HG03097 (cell line): ENCODE measurements around the gene ASB8.

Experiments
- ATAC-seq: cut with Tn5 transposase; IDR thresholded peaks from one replicate; pipeline ENCODE4 v1.9.1; 2021; ENCODE audit not compliant: unreplicated experiment, low FRiP score

Gene ASB8

DNA sequence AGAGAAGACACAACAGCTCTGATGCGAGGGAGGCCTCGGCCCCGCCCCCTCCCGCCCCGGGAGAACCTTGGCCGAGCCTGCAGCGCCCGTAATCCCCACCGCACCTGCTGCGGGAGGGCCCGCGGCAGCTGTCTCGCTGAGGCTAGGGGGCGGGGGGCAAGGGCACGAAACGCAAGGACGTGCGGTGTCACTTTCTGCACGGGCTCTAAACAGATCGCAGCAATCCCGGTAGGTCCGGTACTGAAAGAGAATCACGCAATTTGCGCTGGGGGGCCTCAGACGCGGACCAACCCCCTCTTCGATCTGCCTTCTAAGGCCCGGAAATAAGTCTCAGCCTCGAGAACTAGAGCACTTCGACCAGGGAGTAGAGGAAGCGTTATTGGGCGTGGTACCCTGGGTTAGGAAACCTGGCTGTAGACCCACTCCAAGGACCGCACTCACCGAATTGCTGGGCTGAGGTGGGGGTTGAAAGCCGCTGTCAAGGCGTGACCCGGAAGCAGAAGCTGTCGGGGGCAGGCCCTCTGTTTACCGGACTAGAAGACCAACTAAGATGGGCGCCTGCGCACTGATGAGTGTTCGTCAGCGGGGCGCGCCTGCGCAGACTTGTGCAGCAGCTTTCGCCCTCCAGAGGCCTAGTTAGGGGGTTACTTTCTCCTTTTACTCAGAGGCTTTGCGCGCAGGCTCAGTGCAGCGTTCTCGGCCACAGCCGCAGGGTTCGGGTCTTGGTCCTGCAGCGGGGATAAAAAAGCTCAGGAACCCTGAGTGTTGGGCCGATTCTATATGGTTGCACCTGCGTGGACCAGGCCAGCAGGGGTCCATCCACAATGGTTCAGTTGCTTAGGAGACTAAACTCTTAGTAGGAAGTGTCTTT lies at the start of gene ASB8:
TSS of gene ASB8 (minus strand) at position 498 of the 871 bp plus-strand sequence. CDS start 4,019 bp downstream, outside the sequence.
- ATAC-seq: peak; percentile 82

DNA sequence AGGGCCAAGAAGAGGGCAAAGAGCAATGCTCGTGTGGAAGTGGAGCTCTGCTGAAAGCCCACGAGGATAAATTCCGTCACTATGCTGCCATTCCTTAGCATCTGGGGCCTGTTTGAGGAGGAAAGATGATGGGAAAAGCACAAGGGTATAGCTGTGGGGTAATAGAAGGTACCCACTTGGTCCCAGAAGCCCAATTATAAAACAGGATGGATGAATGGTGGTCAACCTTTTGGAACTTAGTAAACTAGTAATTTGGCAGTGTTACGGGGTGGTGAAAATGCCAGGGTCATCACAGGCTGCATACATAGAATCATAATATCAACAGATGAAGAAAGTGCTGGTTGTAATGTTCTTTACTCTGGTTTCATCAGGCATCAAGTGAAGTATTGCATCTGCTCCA lies 45.9 kb upstream of the ASB8 start, which contains the start of gene OR10AD1:
TSS of gene OR10AD1 (minus strand) at position 101 of the 400 bp plus-strand sequence. CDS start at position 101, 0 bp downstream.
- ATAC-seq: no peak

- no peak for ATAC-seq
Measured at GRCh38 chr12:48202766-48203165, 45.5 kb upstream of the ASB8 start.

DNA sequence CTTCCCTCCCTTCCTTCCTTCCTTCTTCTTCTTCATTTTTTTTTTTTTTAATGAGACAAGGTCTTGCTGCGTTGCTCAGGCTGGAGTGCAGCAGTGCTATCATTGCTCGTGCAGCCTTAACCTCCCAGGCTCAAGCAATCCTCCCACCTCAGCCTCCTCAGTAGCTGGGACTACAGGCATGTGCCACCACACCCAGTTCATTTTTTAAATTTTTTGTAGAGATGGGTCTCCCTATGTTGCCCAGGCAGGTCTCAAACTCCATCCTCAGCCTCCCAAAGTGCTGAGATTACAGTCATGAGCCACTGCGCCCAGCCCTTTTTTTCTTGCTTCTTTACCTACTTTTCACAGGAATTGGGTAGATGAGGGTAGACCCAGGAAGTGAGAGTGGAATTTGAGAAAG lies 44.2 kb upstream of the ASB8 start:
- no peak for ATAC-seq

GRCh38 chr12:48201091-48201490 lies 43.8 kb upstream of the ASB8 start:
- no peak for ATAC-seq

DNA sequence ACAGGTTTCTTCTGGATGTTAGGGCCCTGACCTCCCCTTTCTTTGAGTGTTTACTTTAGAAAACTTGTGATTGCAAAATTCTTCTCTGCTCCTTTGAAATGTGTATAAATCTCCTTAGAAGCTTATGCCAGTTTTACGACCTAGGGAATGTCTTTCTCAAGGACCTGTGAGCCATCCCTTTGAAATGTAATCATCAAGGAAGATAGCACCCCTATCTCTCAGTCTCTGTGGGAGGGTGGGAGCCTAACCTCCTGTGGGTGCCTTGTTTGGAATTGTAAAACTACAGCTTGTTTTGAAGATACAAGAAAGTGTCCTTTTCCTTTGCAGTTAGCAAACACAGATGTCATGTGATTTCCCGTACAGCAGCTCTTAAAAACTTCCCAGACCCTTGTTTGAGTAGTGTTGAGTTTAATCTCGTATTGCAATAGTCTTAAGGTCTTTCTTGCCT lies 42.5 kb upstream of the ASB8 start:
- no peak for ATAC-seq

GRCh38 chr12:48198985-48199384 lies 41.7 kb upstream of the ASB8 start:
- ATAC-seq: no peak

GRCh38 chr12:48198672-48198971 lies 41.3 kb upstream of the ASB8 start:
- ATAC-seq: peak; percentile 10

DNA sequence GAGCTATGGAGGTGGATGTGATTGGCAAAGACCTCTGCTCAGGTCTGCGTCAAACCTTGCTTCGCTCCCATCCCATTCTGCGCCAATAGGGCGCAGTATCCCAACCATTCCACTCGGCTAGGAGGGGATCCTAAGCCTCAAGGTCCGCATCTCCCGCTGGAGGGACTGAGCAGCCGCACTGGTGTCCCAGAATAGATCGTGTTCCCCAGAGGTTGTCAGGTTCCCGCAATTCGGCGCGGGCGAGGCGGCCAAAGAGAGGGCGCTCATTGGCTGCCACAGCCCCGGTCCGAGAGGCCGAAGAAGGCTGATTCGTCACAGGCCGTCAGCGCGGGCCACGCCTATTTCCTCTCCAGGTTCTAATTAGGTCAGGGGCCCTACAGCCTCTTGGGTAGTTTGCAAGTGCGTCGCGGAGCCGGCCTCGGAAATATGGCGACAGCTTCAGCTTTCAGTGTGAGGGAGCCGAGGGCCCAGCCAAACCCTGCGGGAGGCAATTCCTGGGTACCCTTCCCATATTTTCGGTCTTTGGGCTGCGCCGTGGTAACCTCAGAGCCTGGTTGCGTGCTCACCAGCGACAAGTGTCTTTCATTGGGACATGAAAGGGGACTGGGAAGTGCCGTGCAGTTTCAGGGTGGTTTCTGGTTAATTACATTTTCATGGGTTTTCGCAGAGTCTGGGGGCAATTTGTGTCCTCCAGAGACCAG lies 40.8 kb upstream of the ASB8 start:
- peak; percentile 99 for ATAC-seq

DNA sequence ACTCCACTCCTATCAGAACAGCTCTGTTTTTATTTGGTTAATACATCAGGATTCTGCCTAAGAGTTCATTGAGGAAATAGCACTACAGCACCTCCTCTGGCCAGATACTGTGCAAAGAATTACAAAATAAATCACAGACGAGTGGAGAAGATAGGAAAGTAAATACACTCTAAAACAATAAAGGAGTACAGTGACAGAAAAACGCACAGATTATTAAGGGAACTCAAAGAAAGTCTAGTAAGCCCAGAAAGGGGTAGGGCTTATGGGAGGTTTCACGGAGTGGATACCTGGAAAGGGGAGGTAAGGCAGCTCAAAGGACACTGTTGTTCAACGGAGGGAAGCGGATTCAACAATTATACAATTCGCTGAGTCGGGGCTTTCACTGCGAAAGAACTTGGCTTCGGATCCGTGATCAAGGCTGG lies 40.2 kb upstream of the ASB8 start:
- no peak for ATAC-seq

- no peak for ATAC-seq
Measured at GRCh38 chr12:48194799-48195201, 37.5 kb upstream of the ASB8 start.

GRCh38 chr12:48193623-48194022 lies 36.3 kb upstream of the ASB8 start:
- ATAC-seq: no peak

DNA sequence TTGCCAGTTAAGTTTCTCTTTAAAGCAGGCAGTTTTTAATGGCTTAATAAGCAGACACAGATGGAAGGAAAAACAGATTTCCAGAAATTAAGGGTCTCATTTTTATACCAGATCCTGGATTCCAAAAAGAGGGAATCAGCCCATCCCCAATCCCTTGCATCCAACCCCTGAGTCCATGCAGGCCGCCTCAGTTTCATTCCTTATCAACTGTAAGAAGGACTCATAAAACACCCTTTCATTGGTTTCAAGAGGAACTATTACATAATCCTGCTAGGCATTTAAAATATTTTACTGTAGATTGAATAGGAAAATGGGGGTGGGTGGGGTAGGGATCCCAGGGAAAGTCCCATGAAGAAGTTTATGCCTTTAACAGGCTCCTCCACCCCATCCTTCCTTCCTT lies 35.5 kb upstream of the ASB8 start:
- ATAC-seq: no peak

GRCh38 chr12:48191096-48191495 lies 33.8 kb upstream of the ASB8 start:
- no peak for ATAC-seq

- ATAC-seq: peak; percentile 61
Measured at GRCh38 chr12:48189331-48190125, 32.2 kb upstream of the ASB8 start.

GRCh38 chr12:48187916-48188695 lies 30.8 kb upstream of the ASB8 start:
- ATAC-seq: no peak

- no peak for ATAC-seq
Measured at GRCh38 chr12:48185181-48185919, 28.0 kb upstream of the ASB8 start.

DNA sequence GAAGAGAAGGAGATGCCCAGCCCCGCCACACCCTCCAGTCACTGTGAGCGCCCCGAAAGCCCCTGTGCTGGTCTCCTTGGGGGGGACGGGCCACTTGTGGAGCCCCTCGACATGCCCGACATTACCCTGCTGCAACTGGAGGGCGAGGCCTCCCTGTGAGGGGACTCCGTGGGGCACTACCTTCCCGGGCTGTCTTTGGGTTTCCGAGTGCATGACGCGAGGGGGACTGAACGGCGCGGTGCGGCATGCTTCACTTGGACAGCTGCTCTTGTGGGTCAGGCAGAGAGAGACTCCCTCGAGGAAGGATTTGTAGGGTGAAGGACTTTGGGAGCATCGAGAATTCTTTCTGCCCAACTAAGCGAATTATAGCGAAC lies 27.2 kb upstream of the ASB8 start:
- no peak for ATAC-seq

DNA sequence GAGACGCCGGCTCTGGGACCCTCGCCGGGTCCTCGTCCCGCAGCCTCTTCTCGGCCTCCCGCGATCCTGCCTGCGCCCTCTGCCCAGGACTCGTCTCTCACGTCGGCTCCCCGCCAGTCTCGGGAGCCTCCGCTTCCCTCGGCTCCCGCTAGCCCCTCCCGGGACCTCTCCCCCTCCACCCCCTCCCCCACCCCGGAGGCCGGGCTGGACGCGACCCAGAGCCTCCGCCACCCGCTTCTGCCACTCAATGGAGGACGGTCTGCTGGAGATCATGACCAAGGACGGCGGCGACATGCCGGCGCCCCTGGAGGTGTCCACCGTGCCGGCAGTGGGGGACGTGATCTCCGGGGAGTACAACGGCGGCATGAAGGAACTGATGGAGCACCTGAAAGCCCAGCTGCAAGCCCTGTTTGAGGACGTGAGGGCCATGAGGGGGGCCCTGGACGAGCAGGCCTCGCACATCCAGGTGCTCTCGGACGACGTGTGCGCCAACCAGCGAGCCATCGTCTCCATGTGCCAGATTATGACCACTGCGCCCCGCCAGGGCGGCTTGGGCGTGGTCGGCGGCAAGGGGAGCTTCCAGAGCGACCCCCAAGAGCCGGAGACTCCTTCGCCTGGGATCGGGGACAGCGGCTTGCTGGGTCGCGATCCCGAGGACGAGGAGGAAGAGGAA lies 26.7 kb upstream of the ASB8 start:
- no peak for ATAC-seq
